H1 (cell line): ENCODE data around the gene CEP89. TPM values are rescaled to one million over a fixed set of nuclear protein-coding genes. Genes with fewer than 3 reads are reported as not detected.

Experiments used
- EZH2 ChIP-seq: fragments of 200-600 bp; sonication (generic); IDR thresholded peaks from 2 replicates; pipeline ENCODE4 v1.7.1; 2012; ENCODE audit warnings: low read depth, mild to moderate bottlenecking, moderate library complexity, low read length, inconsistent platforms; ENCODE audit not compliant: severe bottlenecking
- GABPA ChIP-seq: IDR thresholded peaks from 2 replicates; pipeline ENCODE4 v1.6.1; 2011; ENCODE audit warnings: mild to moderate bottlenecking, low read length, moderate library complexity, borderline replicate concordance; ENCODE audit not compliant: insufficient read depth
- KDM4A ChIP-seq: IDR thresholded peaks from one replicate; pipeline ENCODE4 v1.7.1; 2012; ENCODE audit warnings: low read depth, mild to moderate bottlenecking, moderate library complexity, low read length, inconsistent platforms; ENCODE audit not compliant: severe bottlenecking
- POLR2A ChIP-seq, 2 experiments: IDR thresholded peaks; 1 replicate in 1 of 2; 2 replicates in 1 of 2; pipeline ENCODE4 v1.6.1; 2011; ENCODE audit warnings: low read depth in 2 of 2, low read length in 2 of 2, mild to moderate bottlenecking in 2 of 2; ENCODE audit errors: control extremely low read depth in 1 of 2
- RNF2 ChIP-seq: fragments of 200-900, 300-1000 bp; sonication (generic); IDR thresholded peaks from 2 replicates; pipeline ENCODE4 v1.7.1; 2016; ENCODE audit warnings: borderline replicate concordance, low read depth, mild to moderate bottlenecking, antibody characterized with exemption, low read length; ENCODE audit not compliant: poor library complexity, severe bottlenecking; ENCODE audit errors: missing control alignments
- SP1 ChIP-seq: IDR thresholded peaks from 2 replicates; pipeline ENCODE4 v1.6.1; 2011; ENCODE audit warnings: low read depth, low read length
- TAF1 ChIP-seq: IDR thresholded peaks from 2 replicates; pipeline ENCODE4 v1.6.1; 2011; ENCODE audit warnings: mild to moderate bottlenecking, low read depth, low read length
- polyA plus RNA-seq, 7 experiments: library from polyadenylated mRNA; depleted of rRNA in 3 of 7; stranded (reverse) in 5 of 7; unstranded in 2 of 7; fragments of >200 nt in 5 of 7; fragments of 200-250 nt in 2 of 7; gene quantifications; 1 replicate in 5 of 7; 2 replicates in 1 of 7; 4 replicates in 1 of 7; pipeline versions ENCODE4 v1.2.1 to v1.2.3, GENCODE V29; 2011 to 2013; ENCODE audit warnings: missing spikeins in 2 of 7, mixed read lengths in 2 of 7
- total RNA-seq: library from RNA; stranded (reverse); fragmentation: NEBNext Ultra II Directional; extraction: Animal tissue kit (Norgen Biotek cat#: 25700); gene quantifications from 2 replicates; pipeline ENCODE4 v1.2.1, GENCODE V29; 2021
- TF ChIP-seq, protein P1 (sequence below): fragments of 300-600 bp; sonication (generic); IDR thresholded peaks from 2 replicates; pipeline ENCODE4 v1.7.1; 2012; ENCODE audit warnings: low read length, moderate library complexity, mild to moderate bottlenecking, inconsistent platforms; ENCODE audit not compliant: insufficient replicate concordance
- TF ChIP-seq, protein P2 (sequence below), 3 experiments: IDR thresholded peaks; 1 replicate in 2 of 3; 2 replicates in 1 of 3; pipeline versions ENCODE4 v1.5.1 to v1.6.1; 2011; ENCODE audit warnings: low read length in 3 of 3, mild to moderate bottlenecking in 3 of 3, inconsistent platforms in 2 of 3, low read depth in 1 of 3, moderate library complexity in 1 of 3; ENCODE audit not compliant: insufficient read depth in 1 of 3; ENCODE audit errors: control extremely low read depth in 1 of 3

CEP89 gene
- total and polyA plus RNA-seq, 2 of the 8 experiments (the other 6 are each of a cell fraction or from before 2014, with no cell fraction given): 23.0 to 23.6 TPM

DNA sequence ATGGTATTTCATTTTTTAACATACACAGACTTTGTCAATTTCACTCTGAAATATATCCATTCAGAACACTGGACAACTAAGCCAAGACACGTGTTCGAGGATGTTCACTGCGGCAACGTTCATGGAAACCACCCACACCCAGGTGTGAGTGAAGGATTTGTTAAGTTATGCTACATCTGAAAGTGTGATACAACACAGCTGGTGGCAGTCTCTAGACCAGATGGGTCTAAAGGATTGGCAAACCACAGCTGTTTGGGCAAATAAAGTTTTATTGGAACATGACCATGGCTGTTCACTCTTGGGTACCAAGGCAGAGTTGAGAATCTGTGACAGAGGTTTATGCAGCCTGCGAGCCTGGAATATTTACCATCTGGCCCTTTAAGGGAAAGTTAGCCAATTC lies 114.2 kb downstream of the CEP89 start (continued):
- TF ChIP-seq, protein P1, sequence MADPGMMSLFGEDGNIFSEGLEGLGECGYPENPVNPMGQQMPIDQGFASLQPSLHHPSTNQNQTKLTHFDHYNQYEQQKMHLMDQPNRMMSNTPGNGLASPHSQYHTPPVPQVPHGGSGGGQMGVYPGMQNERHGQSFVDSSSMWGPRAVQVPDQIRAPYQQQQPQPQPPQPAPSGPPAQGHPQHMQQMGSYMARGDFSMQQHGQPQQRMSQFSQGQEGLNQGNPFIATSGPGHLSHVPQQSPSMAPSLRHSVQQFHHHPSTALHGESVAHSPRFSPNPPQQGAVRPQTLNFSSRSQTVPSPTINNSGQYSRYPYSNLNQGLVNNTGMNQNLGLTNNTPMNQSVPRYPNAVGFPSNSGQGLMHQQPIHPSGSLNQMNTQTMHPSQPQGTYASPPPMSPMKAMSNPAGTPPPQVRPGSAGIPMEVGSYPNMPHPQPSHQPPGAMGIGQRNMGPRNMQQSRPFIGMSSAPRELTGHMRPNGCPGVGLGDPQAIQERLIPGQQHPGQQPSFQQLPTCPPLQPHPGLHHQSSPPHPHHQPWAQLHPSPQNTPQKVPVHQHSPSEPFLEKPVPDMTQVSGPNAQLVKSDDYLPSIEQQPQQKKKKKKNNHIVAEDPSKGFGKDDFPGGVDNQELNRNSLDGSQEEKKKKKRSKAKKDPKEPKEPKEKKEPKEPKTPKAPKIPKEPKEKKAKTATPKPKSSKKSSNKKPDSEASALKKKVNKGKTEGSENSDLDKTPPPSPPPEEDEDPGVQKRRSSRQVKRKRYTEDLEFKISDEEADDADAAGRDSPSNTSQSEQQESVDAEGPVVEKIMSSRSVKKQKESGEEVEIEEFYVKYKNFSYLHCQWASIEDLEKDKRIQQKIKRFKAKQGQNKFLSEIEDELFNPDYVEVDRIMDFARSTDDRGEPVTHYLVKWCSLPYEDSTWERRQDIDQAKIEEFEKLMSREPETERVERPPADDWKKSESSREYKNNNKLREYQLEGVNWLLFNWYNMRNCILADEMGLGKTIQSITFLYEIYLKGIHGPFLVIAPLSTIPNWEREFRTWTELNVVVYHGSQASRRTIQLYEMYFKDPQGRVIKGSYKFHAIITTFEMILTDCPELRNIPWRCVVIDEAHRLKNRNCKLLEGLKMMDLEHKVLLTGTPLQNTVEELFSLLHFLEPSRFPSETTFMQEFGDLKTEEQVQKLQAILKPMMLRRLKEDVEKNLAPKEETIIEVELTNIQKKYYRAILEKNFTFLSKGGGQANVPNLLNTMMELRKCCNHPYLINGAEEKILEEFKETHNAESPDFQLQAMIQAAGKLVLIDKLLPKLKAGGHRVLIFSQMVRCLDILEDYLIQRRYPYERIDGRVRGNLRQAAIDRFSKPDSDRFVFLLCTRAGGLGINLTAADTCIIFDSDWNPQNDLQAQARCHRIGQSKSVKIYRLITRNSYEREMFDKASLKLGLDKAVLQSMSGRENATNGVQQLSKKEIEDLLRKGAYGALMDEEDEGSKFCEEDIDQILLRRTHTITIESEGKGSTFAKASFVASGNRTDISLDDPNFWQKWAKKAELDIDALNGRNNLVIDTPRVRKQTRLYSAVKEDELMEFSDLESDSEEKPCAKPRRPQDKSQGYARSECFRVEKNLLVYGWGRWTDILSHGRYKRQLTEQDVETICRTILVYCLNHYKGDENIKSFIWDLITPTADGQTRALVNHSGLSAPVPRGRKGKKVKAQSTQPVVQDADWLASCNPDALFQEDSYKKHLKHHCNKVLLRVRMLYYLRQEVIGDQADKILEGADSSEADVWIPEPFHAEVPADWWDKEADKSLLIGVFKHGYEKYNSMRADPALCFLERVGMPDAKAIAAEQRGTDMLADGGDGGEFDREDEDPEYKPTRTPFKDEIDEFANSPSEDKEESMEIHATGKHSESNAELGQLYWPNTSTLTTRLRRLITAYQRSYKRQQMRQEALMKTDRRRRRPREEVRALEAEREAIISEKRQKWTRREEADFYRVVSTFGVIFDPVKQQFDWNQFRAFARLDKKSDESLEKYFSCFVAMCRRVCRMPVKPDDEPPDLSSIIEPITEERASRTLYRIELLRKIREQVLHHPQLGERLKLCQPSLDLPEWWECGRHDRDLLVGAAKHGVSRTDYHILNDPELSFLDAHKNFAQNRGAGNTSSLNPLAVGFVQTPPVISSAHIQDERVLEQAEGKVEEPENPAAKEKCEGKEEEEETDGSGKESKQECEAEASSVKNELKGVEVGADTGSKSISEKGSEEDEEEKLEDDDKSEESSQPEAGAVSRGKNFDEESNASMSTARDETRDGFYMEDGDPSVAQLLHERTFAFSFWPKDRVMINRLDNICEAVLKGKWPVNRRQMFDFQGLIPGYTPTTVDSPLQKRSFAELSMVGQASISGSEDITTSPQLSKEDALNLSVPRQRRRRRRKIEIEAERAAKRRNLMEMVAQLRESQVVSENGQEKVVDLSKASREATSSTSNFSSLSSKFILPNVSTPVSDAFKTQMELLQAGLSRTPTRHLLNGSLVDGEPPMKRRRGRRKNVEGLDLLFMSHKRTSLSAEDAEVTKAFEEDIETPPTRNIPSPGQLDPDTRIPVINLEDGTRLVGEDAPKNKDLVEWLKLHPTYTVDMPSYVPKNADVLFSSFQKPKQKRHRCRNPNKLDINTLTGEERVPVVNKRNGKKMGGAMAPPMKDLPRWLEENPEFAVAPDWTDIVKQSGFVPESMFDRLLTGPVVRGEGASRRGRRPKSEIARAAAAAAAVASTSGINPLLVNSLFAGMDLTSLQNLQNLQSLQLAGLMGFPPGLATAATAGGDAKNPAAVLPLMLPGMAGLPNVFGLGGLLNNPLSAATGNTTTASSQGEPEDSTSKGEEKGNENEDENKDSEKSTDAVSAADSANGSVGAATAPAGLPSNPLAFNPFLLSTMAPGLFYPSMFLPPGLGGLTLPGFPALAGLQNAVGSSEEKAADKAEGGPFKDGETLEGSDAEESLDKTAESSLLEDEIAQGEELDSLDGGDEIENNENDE: no peak
- no peak for TF ChIP-seq SP1
- TF ChIP-seq KDM4A: no peak
- TF ChIP-seq, protein P2, sequence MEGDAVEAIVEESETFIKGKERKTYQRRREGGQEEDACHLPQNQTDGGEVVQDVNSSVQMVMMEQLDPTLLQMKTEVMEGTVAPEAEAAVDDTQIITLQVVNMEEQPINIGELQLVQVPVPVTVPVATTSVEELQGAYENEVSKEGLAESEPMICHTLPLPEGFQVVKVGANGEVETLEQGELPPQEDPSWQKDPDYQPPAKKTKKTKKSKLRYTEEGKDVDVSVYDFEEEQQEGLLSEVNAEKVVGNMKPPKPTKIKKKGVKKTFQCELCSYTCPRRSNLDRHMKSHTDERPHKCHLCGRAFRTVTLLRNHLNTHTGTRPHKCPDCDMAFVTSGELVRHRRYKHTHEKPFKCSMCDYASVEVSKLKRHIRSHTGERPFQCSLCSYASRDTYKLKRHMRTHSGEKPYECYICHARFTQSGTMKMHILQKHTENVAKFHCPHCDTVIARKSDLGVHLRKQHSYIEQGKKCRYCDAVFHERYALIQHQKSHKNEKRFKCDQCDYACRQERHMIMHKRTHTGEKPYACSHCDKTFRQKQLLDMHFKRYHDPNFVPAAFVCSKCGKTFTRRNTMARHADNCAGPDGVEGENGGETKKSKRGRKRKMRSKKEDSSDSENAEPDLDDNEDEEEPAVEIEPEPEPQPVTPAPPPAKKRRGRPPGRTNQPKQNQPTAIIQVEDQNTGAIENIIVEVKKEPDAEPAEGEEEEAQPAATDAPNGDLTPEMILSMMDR (IDR thresholded peaks at IDR 0.05; ENCODE audit: control extremely low read depth in 1 of 3, insufficient read depth in 1 of 3, low read depth in 1 of 3, low read length in 3 of 3): no peak
- no peak for TF ChIP-seq POLR2A (IDR thresholded peaks at IDR 0.05; ENCODE audit: control extremely low read depth in 1 of 2, low read depth in 2 of 2, low read length in 2 of 2)
- TF ChIP-seq TAF1: no peak
- no peak for TF ChIP-seq EZH2
- no peak for TF ChIP-seq GABPA
- TF ChIP-seq RNF2: no peak
